ENCODE measurements around the gene STUM.

The STUM gene

DNA sequence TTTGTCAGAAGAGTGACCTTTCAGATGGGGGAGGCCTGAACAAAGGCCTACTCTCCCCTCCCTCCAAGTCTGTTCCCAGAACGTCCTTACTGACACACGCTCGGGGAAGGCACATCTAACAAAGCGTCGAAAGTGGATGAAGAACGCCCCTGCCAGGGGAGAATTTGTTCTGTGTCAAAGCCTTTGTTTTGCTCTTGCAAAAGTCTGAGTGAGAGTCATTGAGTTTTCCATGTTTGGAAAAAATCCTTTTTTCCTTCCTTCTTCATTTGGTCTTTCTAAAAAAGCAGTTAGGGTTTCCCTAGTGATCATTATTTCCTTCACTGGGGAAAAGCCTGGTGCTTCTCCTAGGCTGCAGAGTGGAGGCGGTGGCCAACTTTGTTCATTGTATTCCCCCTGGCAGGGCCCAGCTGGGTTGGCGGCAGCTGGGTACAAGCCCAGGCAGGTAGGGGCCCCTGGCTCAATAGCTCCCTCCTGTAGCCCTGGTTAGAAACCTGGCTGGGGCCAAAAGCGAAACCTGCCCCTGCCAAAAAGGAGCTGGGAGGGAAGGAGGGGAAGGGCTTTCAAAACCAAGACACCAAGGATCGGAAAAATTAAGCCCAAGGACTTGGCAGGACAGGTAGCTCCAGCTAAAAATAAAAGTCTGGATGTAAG is 109.5 kb downstream of the STUM start:
- TF ChIP-seq, protein P1, sequence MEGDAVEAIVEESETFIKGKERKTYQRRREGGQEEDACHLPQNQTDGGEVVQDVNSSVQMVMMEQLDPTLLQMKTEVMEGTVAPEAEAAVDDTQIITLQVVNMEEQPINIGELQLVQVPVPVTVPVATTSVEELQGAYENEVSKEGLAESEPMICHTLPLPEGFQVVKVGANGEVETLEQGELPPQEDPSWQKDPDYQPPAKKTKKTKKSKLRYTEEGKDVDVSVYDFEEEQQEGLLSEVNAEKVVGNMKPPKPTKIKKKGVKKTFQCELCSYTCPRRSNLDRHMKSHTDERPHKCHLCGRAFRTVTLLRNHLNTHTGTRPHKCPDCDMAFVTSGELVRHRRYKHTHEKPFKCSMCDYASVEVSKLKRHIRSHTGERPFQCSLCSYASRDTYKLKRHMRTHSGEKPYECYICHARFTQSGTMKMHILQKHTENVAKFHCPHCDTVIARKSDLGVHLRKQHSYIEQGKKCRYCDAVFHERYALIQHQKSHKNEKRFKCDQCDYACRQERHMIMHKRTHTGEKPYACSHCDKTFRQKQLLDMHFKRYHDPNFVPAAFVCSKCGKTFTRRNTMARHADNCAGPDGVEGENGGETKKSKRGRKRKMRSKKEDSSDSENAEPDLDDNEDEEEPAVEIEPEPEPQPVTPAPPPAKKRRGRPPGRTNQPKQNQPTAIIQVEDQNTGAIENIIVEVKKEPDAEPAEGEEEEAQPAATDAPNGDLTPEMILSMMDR (conservative IDR thresholded peaks at IDR 0.05; ENCODE audit: low read depth, low read length), result no peak
- no peak for DNase-seq (ENCODE audit: low read depth)
- no peak overlapping the region for H3K4me3 ChIP-seq (ENCODE audit: low read depth, low read length)

DNA sequence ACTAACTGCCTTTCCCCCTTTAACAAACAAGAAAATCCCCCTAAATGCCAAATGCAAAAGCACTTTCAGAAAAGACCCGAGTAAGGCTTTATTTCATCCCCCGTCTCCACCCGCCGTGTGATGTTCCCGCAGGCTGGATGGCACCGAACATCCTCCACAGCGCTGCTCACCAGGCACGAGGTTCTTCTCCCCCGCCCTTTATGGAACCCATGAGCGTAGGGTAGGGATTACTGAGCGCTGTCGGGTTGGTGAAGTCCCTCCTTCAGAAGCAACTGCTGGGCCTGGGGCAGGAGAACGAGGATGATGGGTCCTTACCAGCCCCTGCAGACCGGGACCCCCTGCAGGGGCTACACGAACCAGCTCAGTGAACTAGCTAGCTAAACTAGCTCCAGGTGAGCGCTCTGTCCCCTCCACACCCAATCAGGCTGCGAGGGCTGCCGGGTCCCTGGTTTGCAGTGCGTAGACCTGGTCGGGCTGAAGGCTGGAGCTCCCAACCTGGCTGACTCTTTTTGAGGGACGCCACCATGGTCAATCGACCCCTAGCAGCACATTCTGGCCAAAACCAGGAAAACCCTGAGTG is 110.1 kb downstream of the STUM start:
- H3K4me3 ChIP-seq (ENCODE audit: low read depth, low read length), result no peak overlapping the region
- DNase-seq (ENCODE audit: low read depth), result no peak
- TF ChIP-seq, protein P1 (conservative IDR thresholded peaks at IDR 0.05; ENCODE audit: low read depth, low read length), result no peak

Data from choroid plexus epithelial cell (primary cell).